HG03571 (cell line): ENCODE data around the gene RBM47.
"Not testable (repeated sequence)": the region's sequence is repeated elsewhere in the genome, so short reads cannot be mapped to it uniquely, and the experiment has no call there.

Source experiments
- ATAC-seq: cut with Tn5 transposase; IDR thresholded peaks from one replicate; pipeline ENCODE4 v1.9.1; 2021; ENCODE audit not compliant: unreplicated experiment

The RBM47 gene

GRCh38 chr4:40629401-40630334, at the start of gene RBM47:
Gene RBM47 (minus strand): TSS chr4:40629864. CDS start chr4:40438893, 190,971 bp downstream.
- ATAC-seq = peak; percentile 39

- ATAC-seq = no peak
Measured at GRCh38 chr4:40678421-40678820, 48.8 kb upstream of the RBM47 start.

GRCh38 chr4:40675166-40675565, 45.5 kb upstream of the RBM47 start:
- no peak for ATAC-seq

- ATAC-seq = peak; percentile 67
Measured at GRCh38 chr4:40672528-40673522, 43.2 kb upstream of the RBM47 start.

GRCh38 chr4:40669504-40669903, 39.8 kb upstream of the RBM47 start:
- no peak for ATAC-seq

GRCh38 chr4:40665842-40666241, 36.2 kb upstream of the RBM47 start:
- no peak for ATAC-seq

GRCh38 chr4:40662962-40663604, 33.4 kb upstream of the RBM47 start:
- peak; percentile 48 for ATAC-seq

GRCh38 chr4:40661803-40662202, 32.1 kb upstream of the RBM47 start:
- ATAC-seq = no peak

GRCh38 chr4:40656201-40656863, 26.7 kb upstream of the RBM47 start:
- ATAC-seq = peak; percentile 88

- ATAC-seq = no peak
Measured at GRCh38 chr4:40651280-40651679, 21.6 kb upstream of the RBM47 start.

GRCh38 chr4:40649321-40649720, 19.7 kb upstream of the RBM47 start:
- ATAC-seq = no peak

- no peak for ATAC-seq
Measured at GRCh38 chr4:40648742-40649281, 19.1 kb upstream of the RBM47 start.

- ATAC-seq = no peak
Measured at GRCh38 chr4:40648131-40648530, 18.5 kb upstream of the RBM47 start.

GRCh38 chr4:40645586-40645985, 15.9 kb upstream of the RBM47 start:
- no peak for ATAC-seq

GRCh38 chr4:40632080-40632479, 2.4 kb upstream of the RBM47 start:
- ATAC-seq = no peak

GRCh38 chr4:40630335-40631021, 814 bp upstream of the RBM47 start:
- peak; percentile 51 for ATAC-seq

- no peak for ATAC-seq
Measured at GRCh38 chr4:40628888-40629287, 776 bp downstream of the RBM47 start.

- not testable (repeated sequence) for ATAC-seq
Measured at GRCh38 chr4:40628407-40628806, 1.3 kb downstream of the RBM47 start.

GRCh38 chr4:40627540-40627939, 2.1 kb downstream of the RBM47 start:
- ATAC-seq = no peak
